K562 (cell line): Measurements from ENCODE around the gene C5orf24. TPM values are rescaled to one million over a fixed set of nuclear protein-coding genes. Genes with fewer than 3 reads are reported as not detected.

Experiments used
- ATAC-seq: fragments of 200-7000 bp; cut with Tn5 transposase; 3 replicates; pipeline ENCODE4 v1.9.1; 2020; ENCODE audit warnings: moderate library complexity
- BruUV-seq: library from RNA; stranded (reverse); fragments of 400-500 nt; replicated peaks from 2 replicates; lab custom pipeline; 2021; lab: Mats Ljungman, UMichigan
- CTCF ChIA-PET: fragments of 300-600 bp; formaldehyde crosslinking; extraction: SDS; loops from one replicate; lab custom pipeline; 2021; ENCODE audit warnings: low intra/inter-chr PET ratio; lab: Yijun Ruan, JAX
- POLR2A ChIA-PET: fragments of 300-600, 350-650 bp; sonication (Branson Sonifier 250); formaldehyde crosslinking; extraction: SDS; loops from one replicate; lab custom pipeline; 2021; ENCODE audit warnings: antibody characterized with exemption, inconsistent platforms; lab: Yijun Ruan, JAX
- DNase-seq, 4 experiments: peaks; one replicate each; pipeline versions ENCODE4 v3.0.0 to v3.0.0-alpha.2; 2011 to 2018; ENCODE audit warnings: low spot score in 3 of 4, mixed read lengths in 3 of 4; ENCODE audit errors: extremely low read depth in 1 of 4
- FAIRE-seq: peaks from 2 replicates; lab custom pipeline; 2011; peaks lifted over from hg19 to GRCh38; lab: Jason Lieb, UNC
- H2AFZ ChIP-seq: 2 replicates; pipeline ENCODE4 v1.6.0; 2011; ENCODE audit warnings: low read depth, low read length, control low read depth, inconsistent platforms
- H3K27ac ChIP-seq: fragments of 200-600 bp; 3 replicates; pipeline ENCODE4 v1.8.0; 2011; ENCODE audit warnings: low read depth, mild to moderate bottlenecking, control low read depth, inconsistent platforms, low read length, moderate library complexity, mixed read lengths; ENCODE audit errors: extremely low read depth
- H3K27me3 ChIP-seq, 2 experiments: fragments of 300-600 bp in 1 of 2; 2 replicates in 1 of 2; 3 replicates in 1 of 2; pipeline versions ENCODE4 v1.6.0 to v1.8.0; 2011; ENCODE audit warnings: inconsistent platforms in 2 of 2, low read length in 2 of 2, mild to moderate bottlenecking in 1 of 2, mixed read lengths in 1 of 2, moderate library complexity in 1 of 2; ENCODE audit not compliant: control insufficient read depth in 2 of 2, insufficient read depth in 2 of 2
- H3K36me3 ChIP-seq: fragments of 300-600 bp; 3 replicates; pipeline ENCODE4 v1.8.0; 2011; ENCODE audit warnings: mild to moderate bottlenecking, low read length, inconsistent platforms; ENCODE audit not compliant: control insufficient read depth, insufficient read depth
- H3K4me1 ChIP-seq, 2 experiments: fragments of 200-600 bp in 1 of 2; replicated peaks in 1 of 2; 2 replicates in 1 of 2; 3 replicates in 1 of 2; pipeline versions ENCODE4 v1.5.1 to v1.8.0; 2011; ENCODE audit warnings: inconsistent platforms in 2 of 2, low read length in 2 of 2, mild to moderate bottlenecking in 1 of 2, mixed read lengths in 1 of 2, moderate library complexity in 1 of 2; ENCODE audit not compliant: control insufficient read depth in 2 of 2, insufficient read depth in 2 of 2
- H3K4me2 ChIP-seq: 2 replicates; pipeline ENCODE4 v1.6.1; 2011; ENCODE audit warnings: low read length, control low read depth, inconsistent platforms, mixed read lengths; ENCODE audit not compliant: insufficient read depth
- H3K4me3 ChIP-seq: fragments of 200-600 bp; sonication (generic), shearing (Covaris generic); 2 replicates; pipeline ENCODE4 v1.5.1; 2016; ENCODE audit warnings: control low read depth, inconsistent platforms
- H3K79me2 ChIP-seq: fragments of 200-600 bp; 3 replicates; pipeline ENCODE4 v1.8.0; 2011; ENCODE audit warnings: low read length, inconsistent platforms; ENCODE audit not compliant: control insufficient read depth, insufficient read depth
- H3K9ac ChIP-seq, 2 experiments: 2 replicates each; pipeline versions ENCODE4 v1.6.0 to v1.6.1; 2011; ENCODE audit warnings: low read depth in 2 of 2, low read length in 2 of 2, control low read depth in 1 of 2, inconsistent platforms in 1 of 2, mild to moderate bottlenecking in 1 of 2, mixed read lengths in 1 of 2; ENCODE audit not compliant: insufficient read depth in 1 of 2
- H3K9me1 ChIP-seq: one replicate; pipeline ENCODE4 v1.6.0; 2011; ENCODE audit warnings: inconsistent platforms, mild to moderate bottlenecking, low read length, moderate library complexity; ENCODE audit not compliant: control insufficient read depth, insufficient read depth
- H3K9me3 ChIP-seq: replicated peaks from 2 replicates; pipeline ENCODE4 v1.5.1; 2011; ENCODE audit warnings: low read depth, low read length, inconsistent platforms; ENCODE audit not compliant: control insufficient read depth, insufficient read depth
- H4K20me1 ChIP-seq: replicated peaks from 2 replicates; pipeline ENCODE4 v1.6.1; 2011; ENCODE audit warnings: low read length, inconsistent platforms, mixed read lengths; ENCODE audit not compliant: control insufficient read depth, insufficient read depth
- FOXA3 ChIP-seq, 2 experiments: fragments of 450-650 bp in 1 of 2; sonication (generic) in 1 of 2; formaldehyde crosslinking; IDR thresholded peaks in 1 of 2; conservative IDR thresholded peaks in 1 of 2; 2 replicates each; pipeline versions ENCODE4 v1.4.0 to v1.8.0; 2020 to 2022; ENCODE audit warnings: mild to moderate bottlenecking in 2 of 2, missing genetic modification reagents in 1 of 2
- MAFG ChIP-seq: fragments of 450-650 bp; conservative IDR thresholded peaks from 2 replicates; pipeline ENCODE4 v1.6.1; 2016; ENCODE audit warnings: missing genetic modification characterization, missing compliant biosample characterization
- MAFK ChIP-seq: IDR thresholded peaks from 2 replicates; pipeline ENCODE4 v1.6.1; 2011; ENCODE audit warnings: low read length, improper control_type of control experiment
- MCM5 ChIP-seq: fragments of 450-650 bp; IDR thresholded peaks from 2 replicates; pipeline ENCODE4 v1.6.1; 2016; ENCODE audit warnings: low read depth
- PHF20 ChIP-seq: fragments of 450-650 bp; IDR thresholded peaks from 2 replicates; pipeline ENCODE4 v1.6.1; 2018; ENCODE audit not compliant: partially characterized antibody
- SAFB2 ChIP-seq: fragments of 200-400 bp; formaldehyde crosslinking; IDR thresholded peaks from 2 replicates; pipeline ENCODE4 v1.6.1; 2018; ENCODE audit warnings: borderline replicate concordance, low read length, low read depth, moderate library complexity; ENCODE audit not compliant: severe bottlenecking
- ZNF197 ChIP-seq: fragments of 200-800 bp; sonication (Bioruptor generic); IDR thresholded peaks from 2 replicates; pipeline ENCODE4 v1.6.1; 2016; ENCODE audit warnings: low read depth, missing genetic modification characterization, missing compliant biosample characterization
- ZNF77 ChIP-seq: fragments of 250-450 bp; sonication (Bioruptor Pico); IDR thresholded peaks from 2 replicates; pipeline ENCODE4 v1.5.0; 2020
- WGBS: fragments of 100-300 bp; shearing (Covaris generic); methylation state at CpG from one replicate; pipeline ENCODE4 v1.1.6; 2016; ENCODE audit warnings: low coverage, mixed read lengths; ENCODE audit not compliant: insufficient coverage; ENCODE audit errors: missing lambda C conversion rate; 5-methylcytosine and 5-hydroxymethylcytosine counted together
- in situ Hi-C: fragments of 300-500 bp; cut with MboI; formaldehyde crosslinking; loops from 4 replicates; pipeline ENCODE4 v1.15.0; 2018; ENCODE audit warnings: inconsistent platforms, mixed read lengths
- intact Hi-C: fragments of 100-400 bp; cut with micrococcal nuclease; formaldehyde crosslinking; loops from 2 replicates; pipeline ENCODE4 v1.14.2; 2022
- polyA plus RNA-seq, 8 experiments: library from polyadenylated mRNA; depleted of rRNA in 4 of 8; stranded (reverse) in 5 of 8; unstranded in 3 of 8; fragments of >200 nt; fragmentation: Nextera tagmentation in 2 of 8; fragmentation: Illumina TruSeq in 1 of 8; extraction: Ambion mirVana in 2 of 8; extraction: Trizol in 1 of 8; gene quantifications; 2 replicates each; pipeline versions ENCODE4 v1.2.1 to v1.2.3, GENCODE V29; 2011 to 2014; ENCODE audit warnings: inconsistent platforms in 1 of 8, missing spikeins in 1 of 8
- total RNA-seq, 7 experiments: library from RNA; depleted of rRNA in 6 of 7; stranded (reverse); fragments of >200 nt in 6 of 7; fragmentation: Illumina TruSeq in 2 of 7; extraction: Trizol in 2 of 7; gene quantifications; 2 replicates each; pipeline versions ENCODE4 v1.2.1 to v1.2.3, GENCODE V29; 2011 to 2021; ENCODE audit warnings: low replicate concordance in 1 of 7
- TF ChIP-seq, protein P1 (sequence below): sonication (generic); formaldehyde crosslinking; IDR thresholded peaks from 2 replicates; pipeline ENCODE4 v1.8.1; 2022; ENCODE audit warnings: missing genetic modification reagents
- TF ChIP-seq, protein P2 (sequence below): fragments of 250-450 bp; sonication (Bioruptor Pico); IDR thresholded peaks from 2 replicates; pipeline ENCODE4 v1.5.0; 2021
- TF ChIP-seq, protein P3 (sequence below): fragments of 250-450 bp; sonication (Bioruptor Pico); IDR thresholded peaks from 2 replicates; pipeline ENCODE4 v1.4.0; 2020; ENCODE audit warnings: mild to moderate bottlenecking, moderate library complexity, borderline replicate concordance
- TF ChIP-seq, protein P4 (sequence below): IDR thresholded peaks from 2 replicates; pipeline ENCODE4 v1.6.1; 2016; ENCODE audit warnings: missing genetic modification characterization, missing compliant biosample characterization

Gene C5orf24
- total and polyA plus RNA-seq, 9 of the 15 experiments (the other 6 are each of a cell fraction or from before 2014, with no cell fraction given): 8.9 to 38.6 (median 28.4) TPM

DNA sequence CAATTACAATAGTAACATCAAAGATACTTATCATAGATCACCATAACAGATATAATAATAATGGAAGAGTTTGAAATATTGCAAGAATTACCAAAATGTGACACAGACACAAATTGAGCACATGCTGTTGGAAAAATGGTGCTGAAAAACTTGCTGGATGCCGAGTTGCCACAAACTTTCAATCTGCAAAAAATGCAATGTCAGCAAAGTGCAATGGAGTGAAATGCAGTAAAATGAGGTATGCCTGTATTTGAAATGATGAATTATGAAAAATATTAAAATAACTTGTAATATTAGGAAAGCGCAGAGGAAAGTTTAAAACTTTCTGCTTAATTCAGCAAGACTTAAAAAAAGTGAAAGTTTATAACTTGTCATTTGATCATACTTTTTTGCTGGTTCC lies 47.2 kb downstream of the C5orf24 start:
- Histone ChIP-seq H3K4me1 (no peaks in the 10 kb centered on the region), H3K4me3 (no peak overlapping the region), H3K4me2 (no peak overlapping the region), H2AFZ (no peak overlapping the region), H4K20me1 (no peaks in the 10 kb centered on the region), H3K9me3 (no peaks in the 10 kb centered on the region), H3K36me3 (no peaks in the 10 kb centered on the region), H3K27ac (no peak overlapping the region), H3K27me3 (no peaks in the 10 kb centered on the region; a peak in 1 of 5 replicates), H3K79me2 (no peaks in the 10 kb centered on the region), H3K9me1 (no peaks in the 10 kb centered on the region), H3K9ac (no peak overlapping the region)
- in situ Hi-C loops (no loop called here), intact Hi-C loops (no loop called here)
- ChIA-PET CTCF (no interaction called here), POLR2A (interaction anchor here (1.4 to 1.6 kb wide), 2 partner anchors 9 to 11 kb away, joined by 5 to 7 read pairs; partner anchors contain the start of gene PCBD2)
- BruUV-seq: no TSS peak
- ATAC-seq (no peak), DNase-seq (no peak), FAIRE-seq (no peak)
- 64% methylated on average over 2 of the region's 2 CpGs for WGBS
- TF ChIP-seq, protein P1, sequence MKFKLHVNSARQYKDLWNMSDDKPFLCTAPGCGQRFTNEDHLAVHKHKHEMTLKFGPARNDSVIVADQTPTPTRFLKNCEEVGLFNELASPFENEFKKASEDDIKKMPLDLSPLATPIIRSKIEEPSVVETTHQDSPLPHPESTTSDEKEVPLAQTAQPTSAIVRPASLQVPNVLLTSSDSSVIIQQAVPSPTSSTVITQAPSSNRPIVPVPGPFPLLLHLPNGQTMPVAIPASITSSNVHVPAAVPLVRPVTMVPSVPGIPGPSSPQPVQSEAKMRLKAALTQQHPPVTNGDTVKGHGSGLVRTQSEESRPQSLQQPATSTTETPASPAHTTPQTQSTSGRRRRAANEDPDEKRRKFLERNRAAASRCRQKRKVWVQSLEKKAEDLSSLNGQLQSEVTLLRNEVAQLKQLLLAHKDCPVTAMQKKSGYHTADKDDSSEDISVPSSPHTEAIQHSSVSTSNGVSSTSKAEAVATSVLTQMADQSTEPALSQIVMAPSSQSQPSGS: no peak
- no peak for TF ChIP-seq ZNF197
- TF ChIP-seq FOXA3 (CRISPR knock-in tag; conservative IDR thresholded peaks at IDR 0.05 in 1 of 2, IDR thresholded peaks at IDR 0.05 in 1 of 2): no peak
- TF ChIP-seq, protein P2, sequence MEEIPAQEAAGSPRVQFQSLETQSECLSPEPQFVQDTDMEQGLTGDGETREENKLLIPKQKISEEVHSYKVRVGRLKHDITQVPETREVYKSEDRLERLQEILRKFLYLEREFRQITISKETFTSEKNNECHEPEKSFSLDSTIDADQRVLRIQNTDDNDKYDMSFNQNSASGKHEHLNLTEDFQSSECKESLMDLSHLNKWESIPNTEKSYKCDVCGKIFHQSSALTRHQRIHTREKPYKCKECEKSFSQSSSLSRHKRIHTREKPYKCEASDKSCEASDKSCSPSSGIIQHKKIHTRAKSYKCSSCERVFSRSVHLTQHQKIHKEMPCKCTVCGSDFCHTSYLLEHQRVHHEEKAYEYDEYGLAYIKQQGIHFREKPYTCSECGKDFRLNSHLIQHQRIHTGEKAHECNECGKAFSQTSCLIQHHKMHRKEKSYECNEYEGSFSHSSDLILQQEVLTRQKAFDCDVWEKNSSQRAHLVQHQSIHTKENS (CRISPR knock-in tag): no peak
- no peak for TF ChIP-seq SAFB2
- TF ChIP-seq MAFK: peak; percentile 99
- TF ChIP-seq, protein P3, sequence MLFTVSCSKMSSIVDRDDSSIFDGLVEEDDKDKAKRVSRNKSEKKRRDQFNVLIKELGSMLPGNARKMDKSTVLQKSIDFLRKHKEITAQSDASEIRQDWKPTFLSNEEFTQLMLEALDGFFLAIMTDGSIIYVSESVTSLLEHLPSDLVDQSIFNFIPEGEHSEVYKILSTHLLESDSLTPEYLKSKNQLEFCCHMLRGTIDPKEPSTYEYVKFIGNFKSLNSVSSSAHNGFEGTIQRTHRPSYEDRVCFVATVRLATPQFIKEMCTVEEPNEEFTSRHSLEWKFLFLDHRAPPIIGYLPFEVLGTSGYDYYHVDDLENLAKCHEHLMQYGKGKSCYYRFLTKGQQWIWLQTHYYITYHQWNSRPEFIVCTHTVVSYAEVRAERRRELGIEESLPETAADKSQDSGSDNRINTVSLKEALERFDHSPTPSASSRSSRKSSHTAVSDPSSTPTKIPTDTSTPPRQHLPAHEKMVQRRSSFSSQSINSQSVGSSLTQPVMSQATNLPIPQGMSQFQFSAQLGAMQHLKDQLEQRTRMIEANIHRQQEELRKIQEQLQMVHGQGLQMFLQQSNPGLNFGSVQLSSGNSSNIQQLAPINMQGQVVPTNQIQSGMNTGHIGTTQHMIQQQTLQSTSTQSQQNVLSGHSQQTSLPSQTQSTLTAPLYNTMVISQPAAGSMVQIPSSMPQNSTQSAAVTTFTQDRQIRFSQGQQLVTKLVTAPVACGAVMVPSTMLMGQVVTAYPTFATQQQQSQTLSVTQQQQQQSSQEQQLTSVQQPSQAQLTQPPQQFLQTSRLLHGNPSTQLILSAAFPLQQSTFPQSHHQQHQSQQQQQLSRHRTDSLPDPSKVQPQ (CRISPR knock-in tag): no peak
- TF ChIP-seq, protein P4, sequence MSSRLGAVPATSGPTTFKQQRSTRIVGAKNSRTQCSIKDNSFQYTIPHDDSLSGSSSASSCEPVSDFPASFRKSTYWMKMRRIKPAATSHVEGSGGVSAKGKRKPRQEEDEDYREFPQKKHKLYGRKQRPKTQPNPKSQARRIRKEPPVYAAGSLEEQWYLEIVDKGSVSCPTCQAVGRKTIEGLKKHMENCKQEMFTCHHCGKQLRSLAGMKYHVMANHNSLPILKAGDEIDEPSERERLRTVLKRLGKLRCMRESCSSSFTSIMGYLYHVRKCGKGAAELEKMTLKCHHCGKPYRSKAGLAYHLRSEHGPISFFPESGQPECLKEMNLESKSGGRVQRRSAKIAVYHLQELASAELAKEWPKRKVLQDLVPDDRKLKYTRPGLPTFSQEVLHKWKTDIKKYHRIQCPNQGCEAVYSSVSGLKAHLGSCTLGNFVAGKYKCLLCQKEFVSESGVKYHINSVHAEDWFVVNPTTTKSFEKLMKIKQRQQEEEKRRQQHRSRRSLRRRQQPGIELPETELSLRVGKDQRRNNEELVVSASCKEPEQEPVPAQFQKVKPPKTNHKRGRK (tag): no peak
- TF ChIP-seq PHF20: no peak
- no peak for TF ChIP-seq MCM5
- peak; percentile 94 for TF ChIP-seq MAFG (tag)
- TF ChIP-seq ZNF77 (CRISPR knock-in tag): no peak
